GM10248 (cell line): ENCODE measurements around the gene STARD5.

Experiments used
- CTCF ChIA-PET: fragments of 300-600 bp; sonication (Branson Sonifier 250); formaldehyde crosslinking; extraction: SDS; loops from one replicate; lab custom pipeline; 2021; ENCODE audit warnings: antibody characterized with exemption; lab: Yijun Ruan, JAX
- POLR2A ChIA-PET: fragments of 350-650 bp; sonication (Branson Sonifier 250); formaldehyde crosslinking; extraction: SDS; loops from one replicate; lab custom pipeline; 2020; ENCODE audit warnings: antibody characterized with exemption; lab: Yijun Ruan, JAX
- DNase-seq: peaks from one replicate; pipeline ENCODE4 v3.0.0; 2012; ENCODE audit errors: extremely low spot score
- CTCF ChIP-seq: IDR thresholded peaks from 2 replicates; pipeline ENCODE4 v1.5.1; 2012; ENCODE audit warnings: mild to moderate bottlenecking, low read depth; ENCODE audit errors: extremely low read depth, missing control alignments, control extremely low read depth

STARD5 gene

DNA sequence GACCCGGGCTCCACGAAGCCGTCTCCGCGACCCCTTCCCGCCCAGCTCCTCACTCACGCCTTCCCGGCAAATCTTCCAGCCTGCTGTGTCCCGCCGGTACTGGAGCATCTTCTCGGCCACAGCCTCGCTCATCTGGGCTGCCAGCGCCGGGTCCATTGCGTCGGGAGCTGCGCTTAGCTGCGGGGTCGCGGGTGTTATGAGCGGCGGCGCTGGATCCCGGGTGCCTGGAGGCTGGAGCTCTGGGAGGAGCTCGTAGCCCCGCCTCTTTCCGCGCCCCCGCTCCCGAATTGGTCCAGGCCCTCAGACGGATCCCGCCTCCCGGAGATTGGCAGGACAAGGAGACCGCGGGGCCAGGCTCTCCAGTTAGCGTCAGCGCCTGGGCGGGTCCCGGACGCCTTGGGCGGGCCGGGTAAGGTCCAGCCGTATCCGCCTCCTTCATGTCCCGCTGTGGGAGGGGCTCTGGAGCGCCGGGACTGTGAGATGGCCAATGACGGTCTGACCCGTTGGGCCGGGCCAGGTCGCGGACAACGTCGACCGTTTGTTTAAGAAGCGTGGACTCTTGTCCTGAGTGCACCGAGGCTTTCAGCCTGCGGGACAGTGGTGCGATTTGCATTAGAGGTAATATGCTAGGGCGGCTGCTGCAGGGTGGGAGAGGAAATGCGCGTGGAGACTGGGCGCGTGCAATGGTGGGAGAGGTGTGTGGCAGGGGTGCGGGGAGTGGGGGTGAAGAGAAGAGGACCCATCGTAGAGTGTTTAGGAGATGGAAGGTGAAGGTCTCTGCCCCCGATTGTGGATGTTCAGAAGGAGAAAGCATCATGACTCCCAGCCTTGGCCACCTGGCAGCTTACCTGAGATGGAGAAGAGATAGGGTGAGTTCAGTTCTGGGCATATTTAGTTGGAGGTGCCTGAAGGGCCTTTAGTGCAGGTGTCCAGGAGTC, at the start of gene STARD5:
TSS of gene STARD5 (minus strand) at position 198 of the 938 bp plus-strand sequence. CDS start at position 156, 42 bp downstream.
- CTCF ChIA-PET = interaction anchor here (0.6 to 3.4 kb wide), 13 partner anchors 10 to 58 kb away, joined by 3 to 25 read pairs (median 3); no protein-coding TSS in a partner anchor
- peak; percentile 98 for DNase-seq
- POLR2A ChIA-PET = interaction anchor here (0.5 to 1.6 kb wide), 13 partner anchors 9 to 318 kb away, joined by 3 to 12 read pairs (median 4); no protein-coding TSS in a partner anchor
- TF ChIP-seq CTCF = no peak

- CTCF ChIA-PET = interaction anchor here (0.8 to 1.8 kb wide), 3 partner anchors 20 to 228 kb away, joined by 3 to 6 read pairs (median 3); no protein-coding TSS in a partner anchor
Observed at GRCh38 chr15:81373176-81373575, 49.2 kb upstream of the STARD5 start.

DNA sequence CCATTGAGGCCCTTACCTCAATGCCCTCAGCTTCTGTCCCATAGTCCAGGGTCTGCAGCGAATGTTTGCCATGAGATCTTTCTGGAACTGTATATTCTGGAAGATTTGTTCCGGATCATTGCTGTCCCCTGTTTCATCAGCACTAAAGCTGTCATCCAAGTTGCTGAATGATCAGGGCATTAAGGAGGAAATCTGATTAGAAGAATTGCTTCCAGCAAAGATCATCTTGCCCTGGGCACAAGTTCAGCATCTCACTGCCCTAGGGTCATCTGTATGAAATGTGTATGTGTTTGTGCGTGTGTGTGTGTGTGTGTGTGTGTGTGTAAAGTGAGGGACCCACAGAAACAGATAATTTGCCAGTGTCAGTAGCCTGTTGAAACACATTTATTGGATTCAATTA, 48.6 kb upstream of the STARD5 start:
- TF ChIP-seq CTCF = no peak
- CTCF ChIA-PET = interaction anchor here (0.8 to 2.0 kb wide), 5 partner anchors 19 to 228 kb away, joined by 3 to 6 read pairs (median 3); no protein-coding TSS in a partner anchor
- POLR2A ChIA-PET = no interaction called here
- no peak for DNase-seq

More at GRCh38 chr15:81373176-81373575, 49.2 kb upstream of the STARD5 start:
- POLR2A ChIA-PET = no interaction called here
- no peak for DNase-seq
- no peak for TF ChIP-seq CTCF

DNA sequence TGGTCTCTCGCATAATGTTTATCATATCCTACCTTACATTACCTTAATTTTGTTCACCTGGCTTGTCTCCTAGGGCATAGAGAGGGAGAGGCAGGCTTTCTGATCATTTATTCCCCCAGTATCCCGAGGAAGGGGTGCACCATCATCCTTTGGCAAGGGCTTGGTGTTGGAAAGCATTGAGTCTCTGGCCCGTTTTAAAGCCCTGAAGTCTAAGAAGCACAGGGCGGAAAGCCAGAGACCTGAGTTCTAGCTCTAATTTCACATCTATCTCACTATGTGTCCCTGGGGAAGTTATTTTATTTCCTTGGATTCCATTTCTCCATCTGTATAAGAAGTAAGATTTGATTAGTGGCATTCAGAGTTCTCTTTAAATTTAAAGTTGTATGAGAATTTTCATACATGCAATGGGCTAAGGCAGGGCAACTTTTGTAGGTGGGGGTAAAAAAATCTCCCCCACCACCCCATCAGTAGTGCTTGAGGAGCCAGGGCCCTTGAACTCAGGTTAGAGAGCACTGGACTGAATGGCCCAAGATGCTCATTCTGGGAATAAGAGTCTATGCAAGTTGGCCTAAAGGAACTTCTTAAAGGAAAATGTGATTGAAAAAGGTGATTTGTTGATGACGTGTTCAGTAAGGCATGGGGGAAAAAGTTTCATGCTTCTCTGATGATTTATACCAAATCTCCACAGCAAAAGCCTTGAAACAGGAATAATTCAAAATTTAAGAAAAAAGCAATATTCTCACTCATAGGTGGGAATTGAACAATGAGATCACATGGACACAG, 40.0 kb upstream of the STARD5 start:
- CTCF ChIA-PET = no interaction called here
- no peak for TF ChIP-seq CTCF
- POLR2A ChIA-PET = no interaction called here
- no peak for DNase-seq

GRCh38 chr15:81363276-81363675, 39.3 kb upstream of the STARD5 start:
- TF ChIP-seq CTCF = no peak
- ChIA-PET POLR2A (no interaction called here), CTCF (no interaction called here)
- DNase-seq = no peak

GRCh38 chr15:81362790-81363189, 38.8 kb upstream of the STARD5 start:
- CTCF ChIA-PET = no interaction called here
- no peak for TF ChIP-seq CTCF
- POLR2A ChIA-PET = no interaction called here
- no peak for DNase-seq
